Adrenal gland (tissue), 12 donors: ENCODE measurements around the gene STK25. TPM values are rescaled to one million over a fixed set of nuclear protein-coding genes. Genes with fewer than 3 reads are reported as not detected.

Experiments
- DNase-seq, 7 donors: peaks; one replicate each; pipeline ENCODE4 v3.0.0-alpha.2; 2019 to 2020
- H3K27ac ChIP-seq, 5 donors: fragments of 200-600 bp; sonication (generic) in 4 of 5; 1 replicate in 3 of 5; 2 replicates in 2 of 5; pipeline versions ENCODE4 v1.5.1 to v1.8.0; 2016 to 2020; ENCODE audit warnings: mild to moderate bottlenecking in 1 of 5
- H3K27me3 ChIP-seq: fragments of 200-600 bp; 2 replicates; pipeline ENCODE4 v1.8.0; 2021
- H3K36me3 ChIP-seq, 2 donors: fragments of 200-600 bp; replicated peaks in 1 of 2; 1 replicate in 1 of 2; 2 replicates in 1 of 2; pipeline versions ENCODE4 v1.5.1 to v1.8.0; 2018 to 2022
- H3K4me1 ChIP-seq, 2 donors: fragments of 200-600 bp; replicated peaks in 1 of 2; 1 replicate in 1 of 2; 2 replicates in 1 of 2; pipeline versions ENCODE4 v1.5.1 to v1.8.0; 2018 to 2021
- H3K4me3 ChIP-seq, 4 donors: fragments of 200-600 bp; sonication (generic) in 3 of 4; one replicate each; pipeline ENCODE4 v1.5.1; 2016 to 2018
- H3K9me3 ChIP-seq, 3 donors: fragments of 200-600 bp; sonication (generic) in 1 of 3; replicated peaks in 1 of 3; 1 replicate in 2 of 3; 2 replicates in 1 of 3; pipeline versions ENCODE4 v1.5.1 to v1.8.0; 2016 to 2021
- POLR2A ChIP-seq, 2 donors: fragments of 450-650 bp; IDR thresholded peaks; one replicate each; pipeline ENCODE4 v1.6.1; 2017; ENCODE audit warnings: antibody characterized with exemption in 2 of 2, mild to moderate bottlenecking in 2 of 2, moderate library complexity in 1 of 2
- WGBS, 4 donors: extraction: QIAGEN DNeasy Blood & Tissue Kit in 2 of 4; methylation state at CpG; one replicate each; pipeline versions ENCODE4 v1.1.5 to v1.1.7; 2013 to 2017; 5-methylcytosine and 5-hydroxymethylcytosine counted together
- intact Hi-C, 2 donors: fragments of 100-400 bp; cut with DNase I; formaldehyde crosslinking; loops; one replicate each; pipeline versions ENCODE4 v1.14.1 to v1.15.0; 2022 to 2023
- polyA plus RNA-seq, 3 donors: library from polyadenylated mRNA; stranded (reverse); fragments of 200-250 nt in 2 of 3; fragments of 350-450 nt in 1 of 3; fragmentation: Illumina TruSeq in 1 of 3; extraction: RNeasy Lipid Tissue Mini Kit (QIAGEN cat#74804) in 1 of 3; gene quantifications; one replicate each; pipeline ENCODE4 v1.2.3, GENCODE V29; 2013 to 2014
- total RNA-seq, 9 donors: library from RNA; depleted of rRNA in 4 of 9; stranded (reverse); fragments of >200 nt in 4 of 9; fragments of 120-200 nt in 1 of 9; fragmentation: NEBNext Ultra II Directional in 1 of 9; extraction: Animal tissue kit (Norgen Biotek cat#: 25700) in 1 of 9; gene quantifications; one replicate each; pipeline versions ENCODE4 v1.1.0 to v1.2.4, GENCODE V29; 2013 to 2023
- TF ChIP-seq, protein P1 (sequence below), 6 experiments: fragments of 450-650 bp in 4 of 6; fragments of 200-600 bp in 2 of 6; sonication (generic) in 1 of 6; IDR thresholded peaks; 1 replicate in 5 of 6; 2 replicates in 1 of 6; pipeline versions ENCODE4 v1.5.1 to v1.8.0; 2016 to 2021; ENCODE audit warnings: antibody characterized with exemption in 6 of 6, mild to moderate bottlenecking in 2 of 6, moderate library complexity in 1 of 6
- donor health status: healthy with polysubstance abuse.
- donor health status: Bipolar disorder and iron deficiency.
- donor health status: DM: yes; HTN: yes; CAD: no.
- donor health status: DM: no; HTN: no; CAD: no.
- donor health status: DM: no; HTN: no; CAD: no.
- donor health status: DM: yes; HTN: yes; CAD: no.

STK25 gene
- total and polyA plus RNA-seq, 12 donors = 71.4 to 352 (median 167) TPM

DNA sequence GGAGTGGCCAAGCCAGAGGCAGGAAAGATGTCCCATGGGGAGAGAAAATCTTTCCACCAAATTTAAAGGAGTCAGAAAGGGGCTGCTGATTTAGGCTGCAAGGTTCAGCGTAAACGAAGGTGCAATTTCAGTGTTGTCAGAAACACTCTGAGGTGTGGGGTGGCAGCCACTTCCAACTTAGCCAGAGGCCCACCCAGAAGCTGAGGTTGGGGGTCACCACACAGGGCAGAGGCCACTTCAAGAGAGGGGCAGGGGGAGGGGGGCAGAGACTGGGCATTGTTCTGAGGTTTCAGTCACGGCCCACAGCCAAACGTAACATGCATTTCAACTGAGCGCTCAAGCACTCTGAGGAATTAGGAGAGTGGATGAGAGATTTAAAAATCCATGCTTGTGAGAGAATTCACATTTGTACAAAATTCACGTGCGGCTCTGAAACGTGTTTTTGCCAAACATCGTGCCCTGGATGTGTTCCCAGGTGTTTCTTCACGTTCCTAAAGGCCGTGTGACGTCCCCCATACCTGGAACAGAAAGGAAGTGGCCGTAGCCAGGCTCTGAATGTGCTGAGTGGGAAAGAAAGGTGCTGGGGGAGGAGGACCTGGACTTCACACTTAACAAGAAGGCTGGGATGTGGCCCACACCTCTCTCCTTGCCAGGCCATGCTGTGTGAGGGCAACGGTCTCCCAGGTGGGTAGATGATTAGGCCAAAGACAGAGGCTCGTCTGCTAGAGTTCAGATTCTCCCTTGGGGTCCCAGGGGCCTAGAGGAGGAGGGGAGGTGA, 30.6 kb upstream of the STK25 start:
- TF ChIP-seq POLR2A (IDR thresholded peaks at IDR 0.05) = no peak
- TF ChIP-seq, protein P1, sequence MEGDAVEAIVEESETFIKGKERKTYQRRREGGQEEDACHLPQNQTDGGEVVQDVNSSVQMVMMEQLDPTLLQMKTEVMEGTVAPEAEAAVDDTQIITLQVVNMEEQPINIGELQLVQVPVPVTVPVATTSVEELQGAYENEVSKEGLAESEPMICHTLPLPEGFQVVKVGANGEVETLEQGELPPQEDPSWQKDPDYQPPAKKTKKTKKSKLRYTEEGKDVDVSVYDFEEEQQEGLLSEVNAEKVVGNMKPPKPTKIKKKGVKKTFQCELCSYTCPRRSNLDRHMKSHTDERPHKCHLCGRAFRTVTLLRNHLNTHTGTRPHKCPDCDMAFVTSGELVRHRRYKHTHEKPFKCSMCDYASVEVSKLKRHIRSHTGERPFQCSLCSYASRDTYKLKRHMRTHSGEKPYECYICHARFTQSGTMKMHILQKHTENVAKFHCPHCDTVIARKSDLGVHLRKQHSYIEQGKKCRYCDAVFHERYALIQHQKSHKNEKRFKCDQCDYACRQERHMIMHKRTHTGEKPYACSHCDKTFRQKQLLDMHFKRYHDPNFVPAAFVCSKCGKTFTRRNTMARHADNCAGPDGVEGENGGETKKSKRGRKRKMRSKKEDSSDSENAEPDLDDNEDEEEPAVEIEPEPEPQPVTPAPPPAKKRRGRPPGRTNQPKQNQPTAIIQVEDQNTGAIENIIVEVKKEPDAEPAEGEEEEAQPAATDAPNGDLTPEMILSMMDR (IDR thresholded peaks at IDR 0.05) = no peak
- intact Hi-C loops = no loop called here
- 87 to 93% (median 88%) methylated on average over 13 to 15 of the region's 15 CpGs for WGBS, 4 donors
- DNase-seq = no peak
- Histone ChIP-seq H3K9me3 (no peaks in the 10 kb centered on the region), H3K36me3 (no peaks in the 10 kb centered on the region), H3K27me3 (no peaks in the 10 kb centered on the region), H3K4me3 (no peak overlapping the region), H3K27ac (no peak overlapping the region), H3K4me1 (peaks cover 12 to 16% of the 10 kb centered on the region in 2 donors)

DNA sequence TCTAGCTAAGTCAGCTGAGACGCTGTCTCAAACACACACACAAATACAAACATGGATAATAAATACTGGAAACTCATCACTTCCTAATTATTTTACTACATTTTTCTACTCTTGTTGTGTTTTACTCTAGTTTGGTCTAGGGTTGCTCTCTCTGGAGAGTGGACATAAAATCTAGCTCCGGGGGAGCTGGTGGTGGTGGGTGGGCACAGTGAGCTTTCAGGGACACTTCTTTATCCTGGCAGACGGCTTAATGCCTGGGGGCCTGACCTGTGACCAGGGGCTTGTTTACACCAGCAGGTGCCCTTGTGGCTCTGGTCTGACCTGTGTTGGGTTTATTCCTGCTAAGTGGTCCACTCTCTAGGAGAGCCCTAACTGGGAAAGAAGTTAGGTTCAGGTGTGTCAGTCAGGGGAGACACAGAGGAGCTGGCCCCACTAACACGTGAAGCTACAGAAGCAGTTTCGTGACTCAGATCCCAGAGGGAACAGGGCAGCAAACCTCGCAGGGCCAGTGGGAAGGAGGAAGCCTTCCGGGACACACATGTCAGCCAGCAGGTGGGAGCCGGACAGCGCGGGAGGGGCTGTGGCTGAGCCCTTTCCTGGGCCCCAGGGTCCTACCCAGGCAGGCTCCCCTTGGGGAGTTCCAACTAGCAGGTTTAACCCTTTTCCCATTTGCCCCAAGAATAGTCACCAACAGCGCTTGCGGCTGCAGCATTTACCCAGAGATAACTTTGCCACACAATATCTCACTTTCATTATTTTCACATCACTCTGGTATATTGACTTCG, 27.7 kb upstream of the STK25 start:
- WGBS, 4 donors = 65 to 75% (median 72%) methylated on average over 13 of the region's 13 CpGs

DNA sequence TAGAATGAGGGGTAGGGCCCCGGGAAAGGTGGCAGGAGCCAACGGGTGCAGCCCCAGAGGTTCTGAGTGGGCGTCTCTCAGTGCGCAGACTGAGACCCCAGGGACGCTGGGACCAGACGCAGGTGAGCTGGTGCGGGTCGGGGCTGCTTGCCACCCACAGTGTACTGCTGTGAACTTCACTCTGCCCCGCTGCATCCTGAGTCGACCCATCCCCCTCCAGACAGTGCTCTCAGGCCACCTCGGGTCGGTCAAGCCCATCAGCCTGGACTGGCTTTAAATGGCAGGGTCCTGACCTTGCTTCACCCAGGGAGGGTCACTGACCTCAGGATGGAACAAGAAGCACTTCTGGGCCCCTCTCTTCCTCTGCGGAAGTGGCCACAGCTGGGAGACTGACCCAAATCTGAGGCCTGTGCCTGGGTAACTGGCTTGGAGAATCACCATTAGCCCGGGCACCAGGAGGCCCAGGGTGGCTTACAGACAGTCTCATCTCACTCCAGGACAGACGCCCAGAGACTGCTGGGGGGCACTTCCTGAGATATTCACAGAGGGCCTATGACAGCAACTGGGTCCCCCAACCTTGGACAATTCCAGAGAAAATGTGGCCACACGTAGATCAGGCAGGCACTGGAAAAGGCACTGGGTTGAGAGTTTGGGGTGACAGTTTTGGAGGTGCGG, 26.5 kb upstream of the STK25 start:
- H3K9me3 ChIP-seq = no peaks in the 10 kb centered on the region
- WGBS, 4 donors = 75 to 83% (median 79%) methylated on average over 9 to 17 of the region's 17 CpGs
- H3K27me3 ChIP-seq = no peaks in the 10 kb centered on the region
- TF ChIP-seq, protein P1 (IDR thresholded peaks at IDR 0.05) = no peak
- TF ChIP-seq POLR2A (IDR thresholded peaks at IDR 0.05) = no peak
- H3K27ac ChIP-seq = no peak overlapping the region
- H3K4me3 ChIP-seq = no peak overlapping the region
- no peaks in the 10 kb centered on the region for H3K4me1 ChIP-seq
- intact Hi-C loops = no loop called here
- no peak for DNase-seq
- no peaks in the 10 kb centered on the region for H3K36me3 ChIP-seq

More for the DNA sequence above, 27.7 kb upstream of the STK25 start:
- Histone ChIP-seq H3K4me3 (no peak overlapping the region), H3K36me3 (no peaks in the 10 kb centered on the region), H3K9me3 (no peaks in the 10 kb centered on the region), H3K27me3 (no peaks in the 10 kb centered on the region), H3K27ac (no peak overlapping the region), H3K4me1 (peaks cover 5 to 6% of the 10 kb centered on the region in 2 donors)
- no peak for TF ChIP-seq POLR2A (IDR thresholded peaks at IDR 0.05)
- TF ChIP-seq, protein P1 (IDR thresholded peaks at IDR 0.05) = no peak
- no peak for DNase-seq
- intact Hi-C loops = no loop called here

DNA sequence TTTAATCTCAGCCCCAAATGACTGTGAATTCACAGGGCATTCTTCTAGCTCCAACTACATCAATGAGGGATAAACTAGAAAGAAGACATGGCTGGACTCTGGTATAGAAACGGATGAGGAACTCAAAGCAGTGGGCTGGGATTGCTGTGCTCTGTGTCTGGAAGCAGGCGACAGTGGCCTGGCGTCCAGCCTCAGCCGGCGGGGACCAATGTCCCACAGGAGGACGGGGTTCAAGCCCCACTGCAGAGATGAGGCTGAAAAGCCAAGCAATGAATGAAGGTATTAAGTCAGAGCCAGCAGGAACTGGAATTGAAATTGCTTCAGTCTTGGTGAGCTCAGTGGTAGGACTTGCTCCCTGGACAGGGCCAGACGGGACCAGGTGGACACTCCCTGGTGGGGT, 25.9 kb upstream of the STK25 start:
- no peak for DNase-seq
- Histone ChIP-seq H3K4me3 (no peak overlapping the region), H3K27me3 (no peaks in the 10 kb centered on the region), H3K27ac (no peak overlapping the region), H3K9me3 (no peaks in the 10 kb centered on the region), H3K4me1 (no peaks in the 10 kb centered on the region), H3K36me3 (no peaks in the 10 kb centered on the region)
- intact Hi-C loops = no loop called here
- WGBS, 4 donors = 76 to 83% (median 79%) methylated on average over 7 of the region's 7 CpGs
- TF ChIP-seq, protein P1 (IDR thresholded peaks at IDR 0.05) = no peak
- no peak for TF ChIP-seq POLR2A (IDR thresholded peaks at IDR 0.05)
